ENCODE measurements around the gene FAIM2.

FAIM2 gene

DNA sequence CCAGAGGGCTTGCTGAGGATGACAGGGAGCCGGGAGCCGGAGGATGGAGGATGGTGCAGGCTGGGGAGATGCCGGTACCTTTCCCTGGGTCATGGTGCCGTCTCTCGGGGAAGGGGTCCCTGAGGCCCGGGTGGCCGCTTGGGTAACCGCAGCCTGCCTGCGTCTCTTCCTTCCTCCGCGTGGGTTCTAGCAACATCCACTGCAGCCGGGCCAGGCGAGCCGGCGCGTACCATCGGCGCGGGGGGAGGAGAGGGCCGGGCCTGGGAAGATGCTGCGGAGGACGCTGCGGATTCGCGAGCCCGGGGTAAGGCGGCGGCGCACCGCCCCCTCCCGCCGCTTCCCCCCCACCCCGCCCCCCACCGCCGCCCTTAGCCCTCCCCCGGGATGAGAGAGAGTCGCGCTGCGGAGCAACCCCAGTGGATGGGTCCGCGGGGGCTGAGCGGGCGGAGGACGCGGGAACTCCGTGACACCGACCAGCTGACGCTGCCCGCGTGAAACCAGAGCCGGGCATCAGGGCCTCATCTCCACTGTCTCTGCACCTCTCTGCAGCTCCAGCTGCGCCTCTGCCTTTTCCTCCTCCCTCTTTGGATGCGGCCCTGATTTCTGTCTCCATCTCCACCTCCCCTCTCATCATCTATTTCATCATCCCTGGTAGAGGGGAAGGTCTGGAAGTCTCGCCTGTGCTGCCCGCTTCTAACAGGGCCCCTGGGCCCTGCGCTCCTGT lies at the start of gene FAIM2:
Gene FAIM2 (minus strand): TSS at position 201 of the 724 bp plus-strand sequence. CDS start 108 bp downstream, at position 93.
- no peak for DNase-seq (ENCODE audit: low read depth)
- H3K4me3 ChIP-seq (ENCODE audit: low read depth, low read length) = no peak within 1 kb of the TSS
- TF ChIP-seq, protein P1, sequence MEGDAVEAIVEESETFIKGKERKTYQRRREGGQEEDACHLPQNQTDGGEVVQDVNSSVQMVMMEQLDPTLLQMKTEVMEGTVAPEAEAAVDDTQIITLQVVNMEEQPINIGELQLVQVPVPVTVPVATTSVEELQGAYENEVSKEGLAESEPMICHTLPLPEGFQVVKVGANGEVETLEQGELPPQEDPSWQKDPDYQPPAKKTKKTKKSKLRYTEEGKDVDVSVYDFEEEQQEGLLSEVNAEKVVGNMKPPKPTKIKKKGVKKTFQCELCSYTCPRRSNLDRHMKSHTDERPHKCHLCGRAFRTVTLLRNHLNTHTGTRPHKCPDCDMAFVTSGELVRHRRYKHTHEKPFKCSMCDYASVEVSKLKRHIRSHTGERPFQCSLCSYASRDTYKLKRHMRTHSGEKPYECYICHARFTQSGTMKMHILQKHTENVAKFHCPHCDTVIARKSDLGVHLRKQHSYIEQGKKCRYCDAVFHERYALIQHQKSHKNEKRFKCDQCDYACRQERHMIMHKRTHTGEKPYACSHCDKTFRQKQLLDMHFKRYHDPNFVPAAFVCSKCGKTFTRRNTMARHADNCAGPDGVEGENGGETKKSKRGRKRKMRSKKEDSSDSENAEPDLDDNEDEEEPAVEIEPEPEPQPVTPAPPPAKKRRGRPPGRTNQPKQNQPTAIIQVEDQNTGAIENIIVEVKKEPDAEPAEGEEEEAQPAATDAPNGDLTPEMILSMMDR (IDR thresholded peaks at IDR 0.05; ENCODE audit: insufficient read depth, low read depth, low read length, missing control alignments) = no peak

DNA sequence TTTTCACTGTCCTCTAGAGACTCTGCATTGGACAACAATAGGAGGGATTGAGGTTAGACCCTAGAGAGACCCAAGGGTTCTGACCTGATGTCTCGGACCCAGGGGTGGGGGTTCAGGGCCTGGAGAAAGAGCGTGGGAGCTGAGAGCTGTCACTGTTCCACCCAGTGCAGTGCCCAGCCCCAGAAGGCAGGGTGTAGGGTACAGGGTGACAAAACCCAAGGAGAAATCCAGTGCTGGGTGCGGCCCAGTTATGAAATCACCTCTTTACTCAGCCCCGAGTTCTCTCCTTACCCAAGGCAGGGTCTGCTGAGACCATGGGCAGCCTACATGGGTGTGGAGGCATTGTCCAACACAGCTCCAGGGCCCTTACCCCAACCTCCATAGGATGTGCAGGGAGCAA lies 49.5 kb upstream of the FAIM2 start:
- TF ChIP-seq, protein P1 (IDR thresholded peaks at IDR 0.05; ENCODE audit: insufficient read depth, low read depth, low read length, missing control alignments) = no peak
- DNase-seq (ENCODE audit: low read depth) = no peak

DNA sequence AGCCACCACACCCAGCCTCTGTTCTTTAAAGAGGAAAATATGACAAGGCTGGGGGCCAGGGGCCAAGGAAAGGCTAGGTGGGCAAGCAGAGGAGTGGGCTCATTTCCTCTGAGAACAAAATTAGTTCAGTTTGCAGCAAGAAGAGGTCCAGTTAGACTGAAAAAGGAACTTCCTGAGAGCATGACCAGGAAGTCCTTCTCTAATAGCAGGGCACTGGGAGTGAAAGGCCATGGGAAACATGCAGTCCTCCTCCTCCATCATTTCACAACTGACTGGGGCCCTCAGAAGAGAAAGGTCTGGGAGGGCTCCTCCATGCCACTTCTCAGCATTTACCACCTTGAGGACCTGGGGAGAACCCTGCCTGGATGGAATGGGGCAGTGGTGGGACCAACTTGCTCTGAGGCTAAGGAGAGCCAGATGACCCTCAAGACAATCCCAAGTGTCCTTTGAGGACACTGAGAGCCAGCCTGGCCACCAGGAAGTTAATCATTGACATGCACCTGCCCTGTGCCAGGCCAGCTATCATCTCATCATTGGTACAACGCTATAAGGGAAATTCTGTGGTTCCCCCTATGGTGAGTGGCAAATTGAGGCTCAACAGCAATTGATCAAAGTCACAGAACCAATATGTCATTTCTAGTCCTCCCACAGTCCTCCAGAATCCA lies 48.8 kb upstream of the FAIM2 start:
- DNase-seq (ENCODE audit: low read depth) = no peak
- TF ChIP-seq, protein P1 (IDR thresholded peaks at IDR 0.05; ENCODE audit: insufficient read depth, low read depth, low read length, missing control alignments) = no peak
- H3K4me3 ChIP-seq (ENCODE audit: low read depth, low read length) = no peak overlapping the region

More for the DNA sequence above, 49.5 kb upstream of the FAIM2 start:
- no peak overlapping the region for H3K4me3 ChIP-seq (ENCODE audit: low read depth, low read length)

DNA sequence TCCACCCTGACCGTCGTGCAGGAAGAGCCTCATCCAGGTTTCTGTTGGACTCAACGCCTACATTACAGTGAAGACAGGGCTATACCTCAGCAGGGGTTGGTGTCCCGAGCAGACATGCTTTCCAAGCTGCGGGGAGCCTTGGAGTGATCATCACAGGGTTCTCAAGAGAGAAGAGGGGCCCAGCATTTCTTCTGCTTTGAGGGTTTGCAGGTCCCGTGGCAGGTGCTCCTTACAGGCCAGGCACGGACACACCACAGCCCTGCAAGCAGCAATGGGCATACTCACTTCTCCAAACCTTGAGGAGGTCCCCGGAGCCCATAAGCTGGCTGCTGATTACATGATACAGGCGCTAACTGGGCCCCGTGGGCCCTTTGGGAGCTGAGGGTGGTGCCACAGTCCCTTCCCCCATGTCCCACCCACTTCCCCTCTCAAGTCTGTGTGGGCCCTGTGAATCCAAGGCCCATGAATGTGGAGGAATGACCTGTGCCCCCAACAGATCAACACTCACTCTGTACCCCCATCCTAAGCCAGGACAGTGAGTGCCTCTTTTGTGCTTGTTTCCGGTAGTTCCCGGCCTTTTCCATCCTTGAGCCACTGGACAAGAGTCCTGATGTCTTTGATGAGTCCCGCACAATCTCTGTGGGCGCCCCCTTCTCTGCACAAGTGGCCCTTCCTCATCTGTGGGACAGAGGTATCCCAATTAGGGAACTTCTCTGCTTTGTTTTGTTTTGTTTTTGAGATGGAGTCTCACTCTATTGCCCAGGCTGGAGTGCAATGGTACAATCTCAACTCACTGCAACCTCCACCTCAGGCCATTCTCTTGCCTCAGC lies 47.9 kb upstream of the FAIM2 start:
- DNase-seq (ENCODE audit: low read depth) = no peak
- TF ChIP-seq, protein P1 (IDR thresholded peaks at IDR 0.05; ENCODE audit: insufficient read depth, low read depth, low read length, missing control alignments) = no peak
- no peak overlapping the region for H3K4me3 ChIP-seq (ENCODE audit: low read depth, low read length)

DNA sequence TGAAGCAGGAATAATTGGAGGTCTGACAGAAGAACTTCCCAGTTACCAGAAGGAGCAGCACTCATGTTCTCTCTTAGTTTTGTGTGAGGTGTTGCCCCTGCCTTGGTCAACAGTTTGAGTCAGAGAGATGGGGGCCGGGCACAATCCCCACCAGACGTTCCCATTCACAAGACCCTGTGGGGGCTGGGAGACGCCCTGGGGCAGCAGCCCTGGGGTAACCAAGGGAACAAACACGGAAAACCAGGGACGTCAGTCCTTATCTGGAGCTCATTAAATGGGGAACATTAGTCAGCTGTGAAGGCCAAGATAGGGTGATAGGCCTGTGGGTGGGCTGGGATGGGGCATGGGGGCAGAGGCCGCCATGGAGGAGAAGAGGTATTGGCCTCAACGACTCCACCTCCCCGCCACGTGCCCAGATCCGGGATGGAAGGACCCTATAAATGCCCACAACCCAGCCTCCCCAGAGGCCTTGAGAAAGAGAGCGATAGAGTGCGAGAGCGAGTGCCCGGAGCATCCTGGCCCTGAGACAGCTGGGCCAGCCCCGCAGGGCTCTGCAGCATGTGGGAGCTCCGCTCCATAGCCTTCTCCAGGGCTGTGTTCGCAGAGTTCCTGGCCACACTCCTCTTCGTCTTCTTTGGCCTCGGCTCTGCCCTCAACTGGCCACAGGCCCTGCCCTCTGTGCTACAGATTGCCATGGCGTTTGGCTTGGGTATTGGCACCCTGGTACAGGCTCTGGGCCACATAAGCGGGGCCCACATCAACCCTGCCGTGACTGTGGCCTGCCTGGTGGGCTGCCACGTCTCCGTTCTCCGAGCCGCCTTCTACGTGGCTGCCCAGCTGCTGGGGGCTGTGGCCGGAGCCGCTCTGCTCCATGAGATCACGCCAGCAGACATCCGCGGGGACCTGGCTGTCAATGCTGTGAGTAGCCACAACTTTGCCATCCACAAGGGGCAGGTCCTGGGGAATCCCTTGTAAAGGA lies 46.9 kb upstream of the FAIM2 start, which contains the start of gene AQP2:
Gene AQP2 (plus strand): TSS at position 465 of the 979 bp plus-strand sequence. CDS start 94 bp downstream, at position 559.
- no peak within 1 kb of the TSS for H3K4me3 ChIP-seq (ENCODE audit: low read depth, low read length)
- TF ChIP-seq, protein P1 (IDR thresholded peaks at IDR 0.05; ENCODE audit: insufficient read depth, low read depth, low read length, missing control alignments) = no peak
- DNase-seq (ENCODE audit: low read depth) = no peak

DNA sequence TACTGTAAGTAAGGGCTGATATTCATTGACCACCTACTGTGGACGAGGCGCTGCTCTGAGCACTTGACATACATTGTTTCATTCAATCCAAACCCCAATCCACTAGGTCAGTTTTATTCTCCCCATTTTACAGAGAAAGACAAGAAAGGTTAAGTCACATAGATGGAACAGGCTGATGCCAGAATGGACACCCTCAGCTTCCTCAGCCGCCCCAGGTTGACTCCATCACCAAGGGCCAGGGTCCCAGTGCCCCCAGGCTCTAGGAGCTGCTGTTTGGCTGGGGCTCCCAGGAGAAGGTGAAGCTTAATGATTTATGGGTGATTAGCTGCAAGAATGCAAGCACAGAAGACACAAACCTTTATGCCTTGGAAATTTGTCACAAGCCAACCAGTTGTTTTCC lies 46.2 kb upstream of the FAIM2 start:
- TF ChIP-seq, protein P1 (IDR thresholded peaks at IDR 0.05; ENCODE audit: insufficient read depth, low read depth, low read length, missing control alignments) = no peak
- DNase-seq (ENCODE audit: low read depth) = no peak
- H3K4me3 ChIP-seq (ENCODE audit: low read depth, low read length) = no peak overlapping the region

All from GM12865 (cell line).